Hepatocyte (in vitro differentiated cells): ENCODE data around the gene RHEBL1.

Experiments
- EZH2 ChIP-seq: fragments of 200-600 bp; sonication (generic); IDR thresholded peaks from 2 replicates; pipeline ENCODE4 v1.6.1; 2016; ENCODE audit warnings: antibody characterized with exemption, mild to moderate bottlenecking, borderline replicate concordance
- EZH2phosphoT487 ChIP-seq: fragments of 200-600 bp; sonication (generic); IDR thresholded peaks from one replicate; pipeline ENCODE4 v1.6.1; 2018; ENCODE audit warnings: antibody characterized with exemption, mild to moderate bottlenecking, low read depth, moderate library complexity; ENCODE audit not compliant: unreplicated experiment, severe bottlenecking
- TF ChIP-seq, protein P1 (sequence below): fragments of 200-600 bp; sonication (generic); IDR thresholded peaks from 2 replicates; pipeline ENCODE4 v1.5.1; 2016; ENCODE audit warnings: antibody characterized with exemption, mild to moderate bottlenecking; ENCODE audit not compliant: poor library complexity

DNA sequence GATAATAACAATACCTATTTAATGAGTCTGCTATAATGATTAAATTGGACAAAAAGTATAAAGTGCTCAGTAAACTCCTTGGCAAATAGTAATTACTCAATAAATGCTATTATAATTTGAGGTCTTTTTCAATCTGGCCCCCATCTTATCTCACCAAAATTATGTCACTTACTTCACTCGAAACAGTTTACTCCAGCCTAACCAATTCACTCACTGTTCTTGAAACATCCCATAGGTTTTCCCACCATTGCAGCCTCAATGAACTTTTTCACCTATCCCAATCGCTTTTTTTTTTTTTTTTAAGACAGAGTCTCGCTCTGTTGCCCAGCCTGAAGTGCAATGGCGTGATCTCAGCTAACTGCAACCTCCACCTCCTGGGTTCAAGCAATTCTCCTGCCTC, 33.8 kb downstream of the RHEBL1 start:
- TF ChIP-seq, protein P1, sequence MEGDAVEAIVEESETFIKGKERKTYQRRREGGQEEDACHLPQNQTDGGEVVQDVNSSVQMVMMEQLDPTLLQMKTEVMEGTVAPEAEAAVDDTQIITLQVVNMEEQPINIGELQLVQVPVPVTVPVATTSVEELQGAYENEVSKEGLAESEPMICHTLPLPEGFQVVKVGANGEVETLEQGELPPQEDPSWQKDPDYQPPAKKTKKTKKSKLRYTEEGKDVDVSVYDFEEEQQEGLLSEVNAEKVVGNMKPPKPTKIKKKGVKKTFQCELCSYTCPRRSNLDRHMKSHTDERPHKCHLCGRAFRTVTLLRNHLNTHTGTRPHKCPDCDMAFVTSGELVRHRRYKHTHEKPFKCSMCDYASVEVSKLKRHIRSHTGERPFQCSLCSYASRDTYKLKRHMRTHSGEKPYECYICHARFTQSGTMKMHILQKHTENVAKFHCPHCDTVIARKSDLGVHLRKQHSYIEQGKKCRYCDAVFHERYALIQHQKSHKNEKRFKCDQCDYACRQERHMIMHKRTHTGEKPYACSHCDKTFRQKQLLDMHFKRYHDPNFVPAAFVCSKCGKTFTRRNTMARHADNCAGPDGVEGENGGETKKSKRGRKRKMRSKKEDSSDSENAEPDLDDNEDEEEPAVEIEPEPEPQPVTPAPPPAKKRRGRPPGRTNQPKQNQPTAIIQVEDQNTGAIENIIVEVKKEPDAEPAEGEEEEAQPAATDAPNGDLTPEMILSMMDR, result no peak
- TF ChIP-seq EZH2 (no peak), EZH2phosphoT487 (no peak)
